Smooth muscle cell (in vitro differentiated cells): Measurements from ENCODE around the gene ECPAS. TPM values are rescaled to one million over a fixed set of nuclear protein-coding genes. Genes with fewer than 3 reads are reported as not detected.

Experiments
- DNase-seq: peaks from one replicate; lab custom pipeline; 2025; ENCODE audit not compliant: unreplicated experiment; lab: John Stamatoyannopoulos, UW
- H2AFZ ChIP-seq: fragments of 200-600 bp; sonication (generic); 2 replicates; pipeline ENCODE4 v1.6.0; 2016; ENCODE audit warnings: antibody characterized with exemption, low read depth, mild to moderate bottlenecking
- H3F3A ChIP-seq: fragments of 200-600 bp; sonication (generic); 2 replicates; pipeline ENCODE4 v1.6.0; 2017; ENCODE audit warnings: antibody characterized with exemption, low read depth
- H3K27ac ChIP-seq: fragments of 200-600 bp; sonication (generic); 2 replicates; pipeline ENCODE4 v1.5.1; 2016; ENCODE audit warnings: low read depth, mild to moderate bottlenecking
- H3K27me3 ChIP-seq: fragments of 200-600 bp; sonication (generic); 2 replicates; pipeline ENCODE4 v1.6.1; 2016; ENCODE audit warnings: low read depth, mild to moderate bottlenecking
- H3K36me3 ChIP-seq: fragments of 200-600 bp; sonication (generic); 2 replicates; pipeline ENCODE4 v1.5.1; 2016; ENCODE audit warnings: low read depth
- H3K4me1 ChIP-seq: fragments of 200-600 bp; sonication (generic); 2 replicates; pipeline ENCODE4 v1.5.1; 2016; ENCODE audit warnings: low read depth
- H3K4me2 ChIP-seq: fragments of 200-600 bp; sonication (generic); 2 replicates; pipeline ENCODE4 v1.6.0; 2016; ENCODE audit warnings: mild to moderate bottlenecking
- H3K4me3 ChIP-seq: fragments of 200-600 bp; sonication (generic); 2 replicates; pipeline ENCODE4 v1.5.1; 2016; ENCODE audit warnings: mild to moderate bottlenecking
- H3K79me2 ChIP-seq: fragments of 200-600 bp; sonication (generic); 2 replicates; pipeline ENCODE4 v1.6.0; 2016; ENCODE audit warnings: low read depth, mild to moderate bottlenecking
- H3K9ac ChIP-seq: fragments of 200-600 bp; sonication (generic); 2 replicates; pipeline ENCODE4 v1.6.0; 2016; ENCODE audit warnings: low read depth
- H3K9me3 ChIP-seq: fragments of 200-600 bp; sonication (generic); replicated peaks from 2 replicates; pipeline ENCODE4 v1.5.1; 2016; ENCODE audit warnings: low read depth
- H4K20me1 ChIP-seq: fragments of 200-600 bp; sonication (generic); 2 replicates; pipeline ENCODE4 v1.6.0; 2016; ENCODE audit warnings: low read depth
- CTCF ChIP-seq: fragments of 200-600 bp; sonication (generic); IDR thresholded peaks from 2 replicates; pipeline ENCODE4 v1.5.1; 2017; ENCODE audit warnings: borderline replicate concordance, mild to moderate bottlenecking, antibody characterized with exemption; ENCODE audit not compliant: insufficient read depth, poor library complexity, severe bottlenecking
- WGBS: methylation state at CpG from one replicate; pipeline ENCODE4 v1.1.7; 2016; ENCODE audit warnings: low lambda C conversion rate; 5-methylcytosine and 5-hydroxymethylcytosine counted together
- polyA plus RNA-seq: library from polyadenylated mRNA; unstranded; fragments of >200 nt; fragmentation: Nextera tagmentation; extraction: Ambion mirVana; gene quantifications from 2 replicates; pipeline ENCODE4 v1.2.1, GENCODE V29; 2016
- total RNA-seq: library from RNA; depleted of rRNA; stranded (reverse); fragments of >200 nt; gene quantifications from 2 replicates; pipeline ENCODE4 v1.2.3, GENCODE V29; 2014

ECPAS gene
- total and polyA plus RNA-seq, 2 experiments from 2014 or later: 24.1 to 53.7 TPM

GRCh38 chr9:111442360-111443027 is 41.7 kb downstream of the ECPAS start:
- Histone ChIP-seq H3K4me3 (no peak overlapping the region), H4K20me1 (no peaks in the 10 kb centered on the region), H3K9me3 (no peaks in the 10 kb centered on the region), H2AFZ (no peak overlapping the region), H3K27me3 (no peaks in the 10 kb centered on the region), H3K9ac (no peak overlapping the region), H3K4me2 (no peak overlapping the region), H3K4me1 (no peaks in the 10 kb centered on the region), H3F3A (no peaks in the 10 kb centered on the region), H3K36me3 (peaks cover 15% of the 10 kb centered on the region), H3K27ac (no peak overlapping the region), H3K79me2 (peaks cover 16% of the 10 kb centered on the region)
- TF ChIP-seq CTCF: no peak
- WGBS: 94% methylated on average over 4 of the region's 4 CpGs
- DNase-seq: no peak

GRCh38 chr9:111440226-111440625 is 44.0 kb downstream of the ECPAS start:
- Histone ChIP-seq H3K4me1 (no peaks in the 10 kb centered on the region), H3K27me3 (no peaks in the 10 kb centered on the region), H3K4me2 (no peak overlapping the region), H3F3A (no peaks in the 10 kb centered on the region), H3K27ac (no peak overlapping the region), H3K79me2 (peaks cover 7% of the 10 kb centered on the region), H3K9me3 (no peaks in the 10 kb centered on the region), H4K20me1 (no peaks in the 10 kb centered on the region), H3K36me3 (peaks cover 13% of the 10 kb centered on the region), H3K4me3 (no peak overlapping the region), H2AFZ (no peak overlapping the region), H3K9ac (no peak overlapping the region)
- no peak for DNase-seq
- no peak for TF ChIP-seq CTCF
- WGBS: 97% methylated on average over 3 of the region's 3 CpGs

- Histone ChIP-seq H3K4me2 (no peak overlapping the region), H3K4me3 (no peak overlapping the region), H4K20me1 (no peaks in the 10 kb centered on the region), H2AFZ (no peak overlapping the region), H3F3A (no peaks in the 10 kb centered on the region), H3K9ac (no peak overlapping the region), H3K27me3 (no peaks in the 10 kb centered on the region), H3K4me1 (no peaks in the 10 kb centered on the region), H3K36me3 (peaks cover 13% of the 10 kb centered on the region), H3K27ac (no peak overlapping the region), H3K9me3 (no peaks in the 10 kb centered on the region), H3K79me2 (peaks cover 7% of the 10 kb centered on the region)
- no peak for TF ChIP-seq CTCF
- no peak for DNase-seq
- 99% methylated on average over 6 of the region's 6 CpGs for WGBS
Measured at GRCh38 chr9:111438541-111439235, 45.5 kb downstream of the ECPAS start.
